Activated CD4-positive, alpha-beta T cell treated with anti-CD3 and anti-CD28 coated beads for 4 hours (primary cell): ENCODE measurements around the gene ECI1.
"Not testable (repeated sequence)": the region's sequence is repeated elsewhere in the genome, so short reads cannot be mapped to it uniquely, and the experiment has no call there.

Source experiments
- DNase-seq, 2 donors: peaks; one replicate each; pipeline ENCODE4 v3.0.0-alpha.2; 2020

ECI1 gene

GRCh38 chr16:2209258-2210008, 42.0 kb downstream of the ECI1 start:
- DNase-seq: no peak

GRCh38 chr16:2208772-2209171, 42.6 kb downstream of the ECI1 start:
- DNase-seq: no peak

- DNase-seq: no peak
These were observed 43.1 kb downstream of the ECI1 start for GRCh38 chr16:2208308-2208707.

- DNase-seq: no peak
These were observed 43.5 kb downstream of the ECI1 start for GRCh38 chr16:2207872-2208271.

- DNase-seq: no peak
These were observed 44.5 kb downstream of the ECI1 start for GRCh38 chr16:2206780-2207433.

- no peak for DNase-seq
These were observed 45.0 kb downstream of the ECI1 start for GRCh38 chr16:2206420-2206779.

GRCh38 chr16:2205967-2206313, 45.4 kb downstream of the ECI1 start:
- DNase-seq: no peak

GRCh38 chr16:2205104-2205966, 46.1 kb downstream of the ECI1 start, which contains the start of gene MLST8:
MLST8 (plus strand) TSS chr16:2205454; CDS start chr16:2206086, 632 bp downstream.
- peak; percentile 89 to 93 for DNase-seq

- no peak for DNase-seq
These were observed 46.8 kb downstream of the ECI1 start for GRCh38 chr16:2204416-2205103.

GRCh38 chr16:2203119-2203688, 48.2 kb downstream of the ECI1 start:
- DNase-seq: not testable (repeated sequence)

GRCh38 chr16:2200313-2200712, 51.1 kb downstream of the ECI1 start:
- DNase-seq: no peak

GRCh38 chr16:2199621-2200139, 51.7 kb downstream of the ECI1 start:
- DNase-seq: no peak

GRCh38 chr16:2199095-2199494, 52.3 kb downstream of the ECI1 start:
- no peak for DNase-seq

GRCh38 chr16:2198283-2198682, 53.1 kb downstream of the ECI1 start:
- DNase-seq: no peak

GRCh38 chr16:2197765-2198164, 53.6 kb downstream of the ECI1 start:
- DNase-seq: no peak

GRCh38 chr16:2196981-2197511, 54.3 kb downstream of the ECI1 start:
- no peak for DNase-seq

- no peak for DNase-seq
These were observed 55.0 kb downstream of the ECI1 start, which contains the start of gene CASKIN1 for GRCh38 chr16:2196162-2196980. CASKIN1 (minus strand) TSS chr16:2196605; CDS start chr16:2196432, 173 bp downstream.

GRCh38 chr16:2195322-2196161, 55.8 kb downstream of the ECI1 start:
- no peak for DNase-seq

GRCh38 chr16:2194852-2195321, 56.5 kb downstream of the ECI1 start:
- peak; percentile 45 to 56 for DNase-seq
